ENCODE results near the gene UNC45A. TPM values are rescaled to one million over a fixed set of nuclear protein-coding genes. Genes with fewer than 3 reads are reported as not detected.

Gene UNC45A
- total and polyA plus RNA-seq, 2 donors = 29.8 to 38.9 TPM

GRCh38 chr15:90994059-90994416 is 59.0 kb downstream of the UNC45A start:
- H3K36me3 ChIP-seq (ENCODE audit: control insufficient read depth in 2 of 2, insufficient read depth in 2 of 2, low read length in 1 of 2) = peaks cover 13 to 19% of the 10 kb centered on the region in 2 donors
- no peaks in the 10 kb centered on the region for H3K9me3 ChIP-seq (ENCODE audit: control insufficient read depth in 2 of 2, insufficient read depth in 1 of 2, low read length in 1 of 2)
- H3K27me3 ChIP-seq (ENCODE audit: control insufficient read depth in 2 of 2, insufficient read depth in 1 of 2, low read length in 1 of 2) = no peaks in the 10 kb centered on the region
- peak overlapping the region; percentile 84 to 94 for H3K4me3 ChIP-seq (ENCODE audit: low read length in 2 of 2)
- WGBS = under 1% methylated on average over 50 of the region's 50 CpGs
- H3K27ac ChIP-seq (ENCODE audit: low read depth in 1 of 2, low read length in 1 of 2) = peak overlapping the region; percentile 64 to 89
- DNase-seq (ENCODE audit: low read depth in 6 of 9, low spot score in 9 of 9) = no peak
- H3K4me1 ChIP-seq (ENCODE audit: control insufficient read depth in 2 of 2, insufficient read depth in 2 of 2, low read length in 2 of 2) = peaks cover 9 to 14% of the 10 kb centered on the region in 2 donors

GRCh38 chr15:90994417-90995311 is 59.6 kb downstream of the UNC45A start, which contains the start of gene PRC1:
Gene PRC1 (minus strand): TSS chr15:90994535. CDS start chr15:90994417, 118 bp downstream.
- no peaks in the 10 kb centered on the region for H3K9me3 ChIP-seq (ENCODE audit: control insufficient read depth in 2 of 2, insufficient read depth in 1 of 2, low read length in 1 of 2)
- H3K4me1 ChIP-seq (ENCODE audit: control insufficient read depth in 2 of 2, insufficient read depth in 2 of 2, low read length in 2 of 2) = peaks cover 9 to 10% of the 10 kb centered on the region in 2 donors
- H3K36me3 ChIP-seq (ENCODE audit: control insufficient read depth in 2 of 2, insufficient read depth in 2 of 2, low read length in 1 of 2) = peaks cover 19 to 24% of the 10 kb centered on the region in 2 donors
- peak within 1 kb of the TSS; percentile 84 to 94 for H3K4me3 ChIP-seq (ENCODE audit: low read length in 2 of 2)
- under 1% methylated on average over 75 of the region's 75 CpGs for WGBS
- peak; percentile 82 to 97 (median 94) for DNase-seq (ENCODE audit: low read depth in 6 of 9, low spot score in 9 of 9)
- no peaks in the 10 kb centered on the region for H3K27me3 ChIP-seq (ENCODE audit: control insufficient read depth in 2 of 2, insufficient read depth in 1 of 2, low read length in 1 of 2)
- H3K27ac ChIP-seq (ENCODE audit: low read depth in 1 of 2, low read length in 1 of 2) = peak within 1 kb of the TSS; percentile 89 to 91

- peaks cover 0 to 3% of the 10 kb centered on the region in 2 donors for H3K4me1 ChIP-seq (ENCODE audit: control insufficient read depth in 2 of 2, insufficient read depth in 2 of 2, low read length in 2 of 2)
Observed at GRCh38 chr15:90998737-90999136, 63.7 kb downstream of the UNC45A start.

GRCh38 chr15:91001209-91001608 is 66.1 kb downstream of the UNC45A start:
- Histone ChIP-seq H3K4me3 (ENCODE audit: low read length in 2 of 2) (no peak overlapping the region), H3K27ac (ENCODE audit: low read depth in 1 of 2, low read length in 1 of 2) (no peak overlapping the region), H3K36me3 (ENCODE audit: control insufficient read depth in 2 of 2, insufficient read depth in 2 of 2, low read length in 1 of 2) (peaks cover 61 to 69% of the 10 kb centered on the region in 2 donors), H3K27me3 (ENCODE audit: control insufficient read depth in 2 of 2, insufficient read depth in 1 of 2, low read length in 1 of 2) (no peaks in the 10 kb centered on the region), H3K4me1 (ENCODE audit: control insufficient read depth in 2 of 2, insufficient read depth in 2 of 2, low read length in 2 of 2) (no peaks in the 10 kb centered on the region), H3K9me3 (ENCODE audit: control insufficient read depth in 2 of 2, insufficient read depth in 1 of 2, low read length in 1 of 2) (no peaks in the 10 kb centered on the region)
- WGBS = 94% methylated on average over 3 of the region's 3 CpGs
- no peak for DNase-seq (ENCODE audit: low read depth in 6 of 9, low spot score in 9 of 9)

More at GRCh38 chr15:90998737-90999136, 63.7 kb downstream of the UNC45A start:
- Histone ChIP-seq H3K4me3 (ENCODE audit: low read length in 2 of 2) (no peak overlapping the region), H3K27me3 (ENCODE audit: control insufficient read depth in 2 of 2, insufficient read depth in 1 of 2, low read length in 1 of 2) (no peaks in the 10 kb centered on the region), H3K9me3 (ENCODE audit: control insufficient read depth in 2 of 2, insufficient read depth in 1 of 2, low read length in 1 of 2) (no peaks in the 10 kb centered on the region), H3K36me3 (ENCODE audit: control insufficient read depth in 2 of 2, insufficient read depth in 2 of 2, low read length in 1 of 2) (peaks cover 45 to 46% of the 10 kb centered on the region in 2 donors), H3K27ac (ENCODE audit: low read depth in 1 of 2, low read length in 1 of 2) (no peak overlapping the region)
- DNase-seq (ENCODE audit: low read depth in 6 of 9, low spot score in 9 of 9) = no peak
- 92% methylated on average over 8 of the region's 8 CpGs for WGBS

Other genes with a start within 250 kb of the UNC45A start
- 25.6 TPM for gene BLM, start 217.9 kb upstream of the UNC45A start, total RNA-seq
- gene BLM, start 217.9 kb upstream of the UNC45A start, polyA plus RNA-seq = 13.2 TPM
- 11.5 TPM for gene FURIN, start 66.7 kb upstream of the UNC45A start, total RNA-seq
- 36.7 TPM for gene FURIN, start 66.7 kb upstream of the UNC45A start, polyA plus RNA-seq
- gene FES, start 50.8 kb upstream of the UNC45A start, total RNA-seq = 8.3 TPM
- gene FES, start 50.8 kb upstream of the UNC45A start, polyA plus RNA-seq = 19.4 TPM
- 8.3 TPM for gene MAN2A2, start 32.0 kb upstream of the UNC45A start, total RNA-seq
- 46.5 TPM for gene MAN2A2, start 32.0 kb upstream of the UNC45A start, polyA plus RNA-seq
- 18.7 TPM for gene HDDC3, start 2.7 kb upstream of the UNC45A start, total RNA-seq
- gene HDDC3, start 2.7 kb upstream of the UNC45A start, polyA plus RNA-seq = 25.4 TPM
- gene RCCD1, start 19.6 kb downstream of the UNC45A start, total RNA-seq = 11.0 TPM
- gene RCCD1, start 19.6 kb downstream of the UNC45A start, polyA plus RNA-seq = 5.0 TPM
- gene PRC1, start 59.2 kb downstream of the UNC45A start, total RNA-seq = 90.9 TPM
- 18.7 TPM for gene PRC1, start 59.2 kb downstream of the UNC45A start, polyA plus RNA-seq
- gene VPS33B, start 87.3 kb downstream of the UNC45A start, total RNA-seq = 8.7 TPM
- gene VPS33B, start 87.3 kb downstream of the UNC45A start, polyA plus RNA-seq = 19.0 TPM
- 3.2 TPM for gene SV2B, start 165.0 kb downstream of the UNC45A start, total RNA-seq
- gene SV2B, start 165.0 kb downstream of the UNC45A start, polyA plus RNA-seq = 1.7 TPM

Data from thymus (tissue), 11 donors.